ENCODE results near the gene LCT. TPM values are rescaled to one million over a fixed set of nuclear protein-coding genes. Genes with fewer than 3 reads are reported as not detected.

The LCT gene
- total RNA-seq, 4 donors from 2014 or later = 0.09 TPM; not detected in 3

GRCh38 chr2:135790423-135790822 is 46.6 kb downstream of the LCT start:
- TF ChIP-seq CTCF (IDR thresholded peaks at IDR 0.05) = no peak
- DNase-seq (ENCODE audit: low spot score) (no peak), ATAC-seq (ENCODE audit: low FRiP score) (no peak)

GRCh38 chr2:135786823-135787222 is 50.2 kb downstream of the LCT start:
- ATAC-seq (ENCODE audit: low FRiP score) = no peak
- DNase-seq (ENCODE audit: low spot score) = no peak
- TF ChIP-seq CTCF (IDR thresholded peaks at IDR 0.05) = no peak

- no peak for TF ChIP-seq CTCF (IDR thresholded peaks at IDR 0.05)
- DNase-seq (ENCODE audit: low spot score) (no peak), ATAC-seq (ENCODE audit: low FRiP score) (no peak)
These were observed 52.0 kb downstream of the LCT start for GRCh38 chr2:135785032-135785431.

- DNase-seq (ENCODE audit: low spot score) (no peak), ATAC-seq (ENCODE audit: low FRiP score) (no peak)
- no peak for TF ChIP-seq CTCF (IDR thresholded peaks at IDR 0.05)
These were observed 53.5 kb downstream of the LCT start for GRCh38 chr2:135783439-135783838.

- DNase-seq (ENCODE audit: low spot score) (no peak), ATAC-seq (ENCODE audit: low FRiP score) (no peak)
- no peak for TF ChIP-seq CTCF (IDR thresholded peaks at IDR 0.05)
These were observed 54.8 kb downstream of the LCT start for GRCh38 chr2:135782231-135782630.

GRCh38 chr2:135776367-135776766 is 60.6 kb downstream of the LCT start:
- DNase-seq (ENCODE audit: low spot score) (no peak), ATAC-seq (ENCODE audit: low FRiP score) (no peak)
- no peak for TF ChIP-seq CTCF (IDR thresholded peaks at IDR 0.05)

GRCh38 chr2:135775420-135775819 is 61.6 kb downstream of the LCT start:
- peak; percentile 84 for ATAC-seq (ENCODE audit: low FRiP score)
- TF ChIP-seq CTCF (IDR thresholded peaks at IDR 0.05) = no peak
- no peak for DNase-seq (ENCODE audit: low spot score)
